ENCODE measurements around the gene GPI. TPM values are rescaled to one million over a fixed set of nuclear protein-coding genes. Genes with fewer than 3 reads are reported as not detected.
A peak's percentile ranks its signal among the peaks of the same experiment; 100 is the strongest.

GPI gene
- total and polyA plus RNA-seq, 9 of the 15 experiments (the other 6 are each of a cell fraction or from before 2014, with no cell fraction given) = 88.3 to 358 (median 122) TPM

DNA sequence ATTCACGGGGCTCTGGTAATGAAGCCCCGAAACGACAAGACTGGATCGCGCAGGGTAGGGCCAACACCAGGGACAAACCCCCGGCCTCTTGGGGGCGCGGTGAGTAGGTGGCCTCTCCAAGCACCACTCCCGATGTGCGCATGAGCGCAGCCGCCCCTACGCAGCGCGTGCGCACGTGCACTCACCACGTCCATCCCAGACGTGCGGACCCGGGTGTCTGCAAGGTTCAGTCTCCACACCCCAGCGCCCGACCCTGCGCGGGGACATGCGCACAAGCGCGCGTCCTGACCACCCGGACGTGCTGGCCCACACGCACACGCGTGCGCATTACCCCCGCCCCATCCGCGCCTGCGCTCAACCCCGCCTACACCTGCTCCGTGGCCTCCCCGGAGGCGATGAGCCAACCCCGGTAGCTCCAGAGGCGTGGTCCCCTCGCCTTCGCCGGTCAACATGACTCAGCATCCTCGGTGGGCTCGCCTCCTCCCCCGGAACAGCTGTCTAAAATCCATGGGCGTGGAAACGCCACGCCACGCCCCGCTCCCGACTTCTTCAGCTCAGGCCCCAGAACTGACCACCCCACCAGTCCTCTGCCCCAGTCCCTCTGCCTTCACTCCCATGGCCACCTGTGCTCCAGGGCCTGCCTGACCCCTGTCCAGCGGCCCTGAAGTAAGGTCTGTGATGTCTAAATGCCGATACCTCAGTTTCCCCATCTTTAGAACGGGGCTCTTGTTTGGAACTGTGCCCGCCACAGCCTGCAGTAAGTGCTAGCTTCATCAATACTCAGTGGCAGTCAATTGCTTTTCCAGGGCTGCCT, 5.6 kb upstream of the GPI start (continued):
- TF ChIP-seq CREB1 (IDR thresholded peaks at IDR 0.05) = peak; percentile 30; the same call in 1 of the 2 replicates
- TF ChIP-seq CREB1 (CRISPR knock-in tag; IDR thresholded peaks at IDR 0.05) = no peak; the same call in 1 of the 2 replicates
- TF ChIP-seq, protein P1, sequence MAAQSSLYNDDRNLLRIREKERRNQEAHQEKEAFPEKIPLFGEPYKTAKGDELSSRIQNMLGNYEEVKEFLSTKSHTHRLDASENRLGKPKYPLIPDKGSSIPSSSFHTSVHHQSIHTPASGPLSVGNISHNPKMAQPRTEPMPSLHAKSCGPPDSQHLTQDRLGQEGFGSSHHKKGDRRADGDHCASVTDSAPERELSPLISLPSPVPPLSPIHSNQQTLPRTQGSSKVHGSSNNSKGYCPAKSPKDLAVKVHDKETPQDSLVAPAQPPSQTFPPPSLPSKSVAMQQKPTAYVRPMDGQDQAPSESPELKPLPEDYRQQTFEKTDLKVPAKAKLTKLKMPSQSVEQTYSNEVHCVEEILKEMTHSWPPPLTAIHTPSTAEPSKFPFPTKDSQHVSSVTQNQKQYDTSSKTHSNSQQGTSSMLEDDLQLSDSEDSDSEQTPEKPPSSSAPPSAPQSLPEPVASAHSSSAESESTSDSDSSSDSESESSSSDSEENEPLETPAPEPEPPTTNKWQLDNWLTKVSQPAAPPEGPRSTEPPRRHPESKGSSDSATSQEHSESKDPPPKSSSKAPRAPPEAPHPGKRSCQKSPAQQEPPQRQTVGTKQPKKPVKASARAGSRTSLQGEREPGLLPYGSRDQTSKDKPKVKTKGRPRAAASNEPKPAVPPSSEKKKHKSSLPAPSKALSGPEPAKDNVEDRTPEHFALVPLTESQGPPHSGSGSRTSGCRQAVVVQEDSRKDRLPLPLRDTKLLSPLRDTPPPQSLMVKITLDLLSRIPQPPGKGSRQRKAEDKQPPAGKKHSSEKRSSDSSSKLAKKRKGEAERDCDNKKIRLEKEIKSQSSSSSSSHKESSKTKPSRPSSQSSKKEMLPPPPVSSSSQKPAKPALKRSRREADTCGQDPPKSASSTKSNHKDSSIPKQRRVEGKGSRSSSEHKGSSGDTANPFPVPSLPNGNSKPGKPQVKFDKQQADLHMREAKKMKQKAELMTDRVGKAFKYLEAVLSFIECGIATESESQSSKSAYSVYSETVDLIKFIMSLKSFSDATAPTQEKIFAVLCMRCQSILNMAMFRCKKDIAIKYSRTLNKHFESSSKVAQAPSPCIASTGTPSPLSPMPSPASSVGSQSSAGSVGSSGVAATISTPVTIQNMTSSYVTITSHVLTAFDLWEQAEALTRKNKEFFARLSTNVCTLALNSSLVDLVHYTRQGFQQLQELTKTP (IDR thresholded peaks at IDR 0.05; ENCODE audit: low read depth in 1 of 2, partially characterized antibody in 2 of 2) = no peak
- TF ChIP-seq GMEB1 (CRISPR knock-in tag; IDR thresholded peaks at IDR 0.05) = peak; percentile 92
- TF ChIP-seq, protein P2, sequence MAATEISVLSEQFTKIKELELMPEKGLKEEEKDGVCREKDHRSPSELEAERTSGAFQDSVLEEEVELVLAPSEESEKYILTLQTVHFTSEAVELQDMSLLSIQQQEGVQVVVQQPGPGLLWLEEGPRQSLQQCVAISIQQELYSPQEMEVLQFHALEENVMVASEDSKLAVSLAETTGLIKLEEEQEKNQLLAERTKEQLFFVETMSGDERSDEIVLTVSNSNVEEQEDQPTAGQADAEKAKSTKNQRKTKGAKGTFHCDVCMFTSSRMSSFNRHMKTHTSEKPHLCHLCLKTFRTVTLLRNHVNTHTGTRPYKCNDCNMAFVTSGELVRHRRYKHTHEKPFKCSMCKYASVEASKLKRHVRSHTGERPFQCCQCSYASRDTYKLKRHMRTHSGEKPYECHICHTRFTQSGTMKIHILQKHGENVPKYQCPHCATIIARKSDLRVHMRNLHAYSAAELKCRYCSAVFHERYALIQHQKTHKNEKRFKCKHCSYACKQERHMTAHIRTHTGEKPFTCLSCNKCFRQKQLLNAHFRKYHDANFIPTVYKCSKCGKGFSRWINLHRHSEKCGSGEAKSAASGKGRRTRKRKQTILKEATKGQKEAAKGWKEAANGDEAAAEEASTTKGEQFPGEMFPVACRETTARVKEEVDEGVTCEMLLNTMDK (IDR thresholded peaks at IDR 0.05; ENCODE audit: borderline replicate concordance, insufficient read depth, low read depth, low read length, poor library complexity, severe bottlenecking) = peak; percentile 73
- TF ChIP-seq STAT5B (CRISPR knock-in tag; IDR thresholded peaks at IDR 0.05) = no peak
- 0 out of 4 replicates have a peak, but pooled peaks of 1 of the 2 experiments have one; percentile 4 for TF ChIP-seq KDM4B (IDR thresholded peaks at IDR 0.05; ENCODE audit: borderline replicate concordance in 2 of 2, low read depth in 1 of 2)
- no peak for TF ChIP-seq SPI1 (IDR thresholded peaks at IDR 0.05; ENCODE audit: borderline replicate concordance, low read depth, low read length)
- no peak for TF ChIP-seq ZNF780A (CRISPR knock-in tag; IDR thresholded peaks at IDR 0.05)
- peak; percentile 45 for TF ChIP-seq TAF1 (IDR thresholded peaks at IDR 0.05; ENCODE audit: control insufficient read depth, extremely low read depth, insufficient read depth, low read length, severe bottlenecking)
- TF ChIP-seq BRCA1 (IDR thresholded peaks at IDR 0.05) = no peak
- no peak for TF ChIP-seq BRCA1 (CRISPR knock-in tag; IDR thresholded peaks at IDR 0.05)
- TF ChIP-seq, protein P3, sequence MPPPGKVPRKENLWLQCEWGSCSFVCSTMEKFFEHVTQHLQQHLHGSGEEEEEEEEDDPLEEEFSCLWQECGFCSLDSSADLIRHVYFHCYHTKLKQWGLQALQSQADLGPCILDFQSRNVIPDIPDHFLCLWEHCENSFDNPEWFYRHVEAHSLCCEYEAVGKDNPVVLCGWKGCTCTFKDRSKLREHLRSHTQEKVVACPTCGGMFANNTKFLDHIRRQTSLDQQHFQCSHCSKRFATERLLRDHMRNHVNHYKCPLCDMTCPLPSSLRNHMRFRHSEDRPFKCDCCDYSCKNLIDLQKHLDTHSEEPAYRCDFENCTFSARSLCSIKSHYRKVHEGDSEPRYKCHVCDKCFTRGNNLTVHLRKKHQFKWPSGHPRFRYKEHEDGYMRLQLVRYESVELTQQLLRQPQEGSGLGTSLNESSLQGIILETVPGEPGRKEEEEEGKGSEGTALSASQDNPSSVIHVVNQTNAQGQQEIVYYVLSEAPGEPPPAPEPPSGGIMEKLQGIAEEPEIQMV (tag; conservative IDR thresholded peaks at IDR 0.05; ENCODE audit: low read depth) = peak; percentile 56; the same call in 1 of the 2 replicates

Data from K562 (cell line).